GM12878 (cell line): ENCODE measurements around the gene LTC4S. TPM values are rescaled to one million over a fixed set of nuclear protein-coding genes. Genes with fewer than 3 reads are reported as not detected.

ENCODE experiments used
- ATAC-seq: fragments of 200-7000 bp; cut with Tn5 transposase; 3 replicates; pipeline ENCODE4 v1.9.1; 2020; ENCODE audit warnings: mild to moderate bottlenecking, moderate library complexity
- BruUV-seq: library from RNA; stranded (reverse); fragments of 400-500 nt; replicated peaks from 2 replicates; lab custom pipeline; 2021; lab: Mats Ljungman, UMichigan
- CTCF ChIA-PET: fragments of 300-600 bp; sonication (Branson Sonifier 250); formaldehyde crosslinking; extraction: SDS; loops from one replicate; lab custom pipeline; 2021; ENCODE audit warnings: inconsistent platforms; lab: Yijun Ruan, JAX
- POLR2A ChIA-PET: fragments of 350-600 bp; formaldehyde crosslinking; extraction: SDS; loops from one replicate; lab custom pipeline; 2021; ENCODE audit warnings: inconsistent platforms; lab: Charles Lee
- RAD21 ChIA-PET: fragments of 300-600 bp; sonication (Branson Sonifier 250); formaldehyde crosslinking; loops from one replicate; lab custom pipeline; 2023; ENCODE audit warnings: antibody characterized with exemption; ENCODE audit not compliant: unreplicated experiment; lab: Charles Lee
- SMC1A ChIA-PET: fragments of 300-600 bp; sonication (Branson Sonifier 250); formaldehyde crosslinking; loops from one replicate; lab custom pipeline; 2023; ENCODE audit not compliant: unreplicated experiment, uncharacterized antibody; lab: Charles Lee
- DNase-seq: peaks from one replicate; pipeline ENCODE4 v3.0.0-alpha.2; 2011; ENCODE audit warnings: low read depth, low spot score
- FAIRE-seq: peaks from 3 replicates; lab custom pipeline; 2011; peaks lifted over from hg19 to GRCh38; lab: Jason Lieb, UNC
- H2AFZ ChIP-seq: 2 replicates; pipeline ENCODE4 v1.6.0; 2011; ENCODE audit warnings: low read depth, low read length, control low read depth; ENCODE audit not compliant: control insufficient read depth
- H3K27ac ChIP-seq: 2 replicates; pipeline ENCODE4 v1.5.1; 2011; ENCODE audit warnings: control low read depth; ENCODE audit not compliant: control insufficient read depth, insufficient read depth
- H3K27me3 ChIP-seq, 2 experiments: replicated peaks in 1 of 2; 2 replicates each; pipeline versions ENCODE4 v1.6.0 to v1.6.1; 2011; ENCODE audit warnings: low read length in 1 of 2; ENCODE audit not compliant: control insufficient read depth in 2 of 2, insufficient read depth in 2 of 2
- H3K36me3 ChIP-seq, 2 experiments: 2 replicates each; pipeline ENCODE4 v1.5.1; 2011; ENCODE audit warnings: low read length in 1 of 2; ENCODE audit not compliant: control insufficient read depth in 2 of 2, insufficient read depth in 2 of 2
- H3K4me1 ChIP-seq: 2 replicates; pipeline ENCODE4 v1.6.1; 2011; ENCODE audit warnings: mild to moderate bottlenecking, low read length, moderate library complexity, mixed read lengths; ENCODE audit not compliant: control insufficient read depth, insufficient read depth
- H3K4me2 ChIP-seq: 2 replicates; pipeline ENCODE4 v1.6.0; 2011; ENCODE audit warnings: control low read depth; ENCODE audit not compliant: control insufficient read depth, insufficient read depth
- H3K4me3 ChIP-seq: fragments of 200-600 bp; sonication (generic); 2 replicates; pipeline ENCODE4 v1.5.1; 2016
- H3K79me2 ChIP-seq: 2 replicates; pipeline ENCODE4 v1.6.0; 2011; ENCODE audit warnings: low read length; ENCODE audit not compliant: control insufficient read depth, insufficient read depth
- H3K9ac ChIP-seq: 2 replicates; pipeline ENCODE4 v1.8.0; 2011; ENCODE audit warnings: low read length, control low read depth, mixed read lengths; ENCODE audit not compliant: control insufficient read depth, insufficient read depth
- H3K9me3 ChIP-seq: replicated peaks from 3 replicates; pipeline ENCODE4 v1.5.1; 2011; ENCODE audit warnings: mild to moderate bottlenecking, low read length; ENCODE audit not compliant: control insufficient read depth, insufficient read depth
- H4K20me1 ChIP-seq: 2 replicates; pipeline ENCODE4 v1.6.0; 2011; ENCODE audit not compliant: control insufficient read depth, insufficient read depth
- BHLHE40 ChIP-seq, 2 experiments: fragments of 450-650 bp in 1 of 2; IDR thresholded peaks; 2 replicates each; pipeline ENCODE4 v1.6.1; 2011 to 2017; ENCODE audit warnings: low read depth in 2 of 2, borderline replicate concordance in 1 of 2, improper control_type of control experiment in 1 of 2, low read length in 1 of 2, mild to moderate bottlenecking in 1 of 2
- GATAD2B ChIP-seq: fragments of 450-650 bp; conservative IDR thresholded peaks from 2 replicates; pipeline ENCODE4 v1.6.1; 2017; ENCODE audit warnings: low read depth, mild to moderate bottlenecking, moderate library complexity
- HDAC6 ChIP-seq: fragments of 200-600 bp; sonication (generic); IDR thresholded peaks from one replicate; pipeline ENCODE4 v1.8.0; 2017; ENCODE audit warnings: antibody characterized with exemption; ENCODE audit not compliant: unreplicated experiment
- POLR2AphosphoS5 ChIP-seq: IDR thresholded peaks from 2 replicates; pipeline ENCODE4 v1.6.1; 2011; ENCODE audit warnings: mild to moderate bottlenecking, low read length, inconsistent platforms
- POU2F2 ChIP-seq: IDR thresholded peaks from 3 replicates; pipeline ENCODE4 v1.6.1; 2011; ENCODE audit warnings: low read depth, mild to moderate bottlenecking, low read length, borderline replicate concordance
- RBBP5 ChIP-seq: fragments of 200-600 bp; sonication (generic); conservative IDR thresholded peaks from 2 replicates; pipeline ENCODE4 v1.6.1; 2016
- SPI1 ChIP-seq: IDR thresholded peaks from 2 replicates; pipeline ENCODE4 v1.6.1; 2011; ENCODE audit warnings: low read depth, mild to moderate bottlenecking, low read length, moderate library complexity, borderline replicate concordance; ENCODE audit not compliant: insufficient read depth
- SREBF1 ChIP-seq: IDR thresholded peaks from 2 replicates; pipeline ENCODE4 v1.6.1; 2012; ENCODE audit warnings: mild to moderate bottlenecking, low read length
- TBL1XR1 ChIP-seq: IDR thresholded peaks from 2 replicates; pipeline ENCODE4 v1.6.1; 2012; ENCODE audit warnings: low read depth, low read length, improper control_type of control experiment
- WGBS: methylation state at CpG from one replicate; pipeline ENCODE4 v1.1.6; 2016; ENCODE audit warnings: low lambda C conversion rate; ENCODE audit not compliant: insufficient replicate concordance, insufficient coverage; ENCODE audit errors: missing lambda C conversion rate; 5-methylcytosine and 5-hydroxymethylcytosine counted together
- in situ Hi-C: fragments of 300-500 bp; cut with MboI; formaldehyde crosslinking; loops from 9 replicates; pipeline ENCODE4 v1.14.3; 2018; ENCODE audit warnings: mixed read lengths
- intact Hi-C: fragments of 100-400 bp; cut with micrococcal nuclease; formaldehyde crosslinking; loops from one replicate; pipeline ENCODE4 v1.14.2; 2022; ENCODE audit not compliant: unreplicated experiment
- polyA plus RNA-seq, 11 experiments: library from polyadenylated mRNA; depleted of rRNA in 4 of 11; unstranded in 6 of 11; stranded (reverse) in 5 of 11; fragments of >200 nt; fragmentation: Nextera tagmentation in 4 of 11; fragmentation: Illumina TruSeq in 1 of 11; extraction: Ambion mirVana in 4 of 11; extraction: Trizol in 1 of 11; gene quantifications; 1 replicate in 1 of 11; 2 replicates in 10 of 11; pipeline versions ENCODE4 v1.2.1 to v1.2.3, GENCODE V29; 2011 to 2016; ENCODE audit warnings: inconsistent platforms in 2 of 11, missing spikeins in 2 of 11, low read depth in 1 of 11
- total RNA-seq, 4 experiments: library from RNA; depleted of rRNA in 3 of 4; stranded (reverse); fragments of >200 nt in 3 of 4; fragmentation: Illumina TruSeq in 1 of 4; extraction: Trizol in 1 of 4; gene quantifications; 2 replicates each; pipeline versions ENCODE4 v1.2.1 to v1.2.3, GENCODE V29; 2013 to 2021
- TF ChIP-seq, protein P1 (sequence below): fragments of 150-350 bp; IDR thresholded peaks from 2 replicates; pipeline ENCODE4 v1.6.1; 2014; ENCODE audit warnings: mild to moderate bottlenecking, low read depth, low read length
- TF ChIP-seq, protein P2 (sequence below): IDR thresholded peaks from 2 replicates; pipeline ENCODE4 v1.6.1; 2011; ENCODE audit warnings: borderline replicate concordance, low read depth, mild to moderate bottlenecking, moderate library complexity, low read length; ENCODE audit not compliant: insufficient read depth, poor library complexity, severe bottlenecking

The LTC4S gene
- total and polyA plus RNA-seq, 10 of the 15 experiments (the other 5 are each of a cell fraction or from before 2014, with no cell fraction given), result 0.78 to 3.6 (median 1.8) TPM; not detected in 5

DNA sequence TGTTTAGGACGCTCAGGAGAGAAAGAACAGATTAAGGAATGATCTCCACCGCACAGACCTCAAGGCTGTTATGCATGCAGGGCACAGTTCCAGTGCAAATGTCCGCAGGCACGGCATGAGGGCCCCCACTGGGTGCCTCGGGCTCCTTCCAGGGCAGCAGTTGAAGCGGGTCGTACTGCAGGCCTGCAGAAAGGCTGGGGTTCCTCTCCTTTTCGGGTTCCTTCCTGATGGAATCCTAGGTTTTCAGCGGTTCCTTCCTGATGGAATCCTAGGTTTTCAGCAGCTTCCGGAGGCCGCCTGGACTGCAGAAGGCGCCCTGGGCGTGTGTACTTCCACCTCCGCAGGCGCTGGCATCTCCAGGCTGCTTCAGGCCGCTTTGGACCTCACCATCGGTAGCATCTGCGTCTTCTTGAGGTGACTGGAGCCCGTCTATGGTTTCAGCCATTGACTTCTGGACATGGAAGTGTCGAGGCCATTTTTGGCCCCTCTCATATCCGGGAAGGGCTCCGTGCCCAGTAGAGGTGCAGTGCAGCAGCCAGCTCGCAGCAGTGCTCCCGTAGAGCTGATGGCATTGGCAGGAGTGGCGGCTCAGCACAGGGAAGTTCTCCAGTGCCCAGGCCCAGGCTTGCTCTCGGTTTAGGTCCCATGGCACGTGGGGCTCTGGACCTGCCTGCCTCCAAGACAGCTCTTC lies 18.5 kb downstream of the LTC4S start:
- RAD21 ChIA-PET, result interaction anchor here (1.5 kb wide), 1 partner anchor 8 kb away, joined by 4 read pairs; the partner anchor contains the start of gene SQSTM1
- H3K9ac ChIP-seq, result no peak overlapping the region
- TF ChIP-seq POLR2AphosphoS5, result no peak
- no peak for TF ChIP-seq GATAD2B
- no peak for TF ChIP-seq SPI1
- no peak for TF ChIP-seq HDAC6
- TF ChIP-seq SREBF1, result no peak
- no peak for TF ChIP-seq TBL1XR1
- no peak for TF ChIP-seq POU2F2
- TF ChIP-seq RBBP5, result no peak
- TF ChIP-seq, protein P1, sequence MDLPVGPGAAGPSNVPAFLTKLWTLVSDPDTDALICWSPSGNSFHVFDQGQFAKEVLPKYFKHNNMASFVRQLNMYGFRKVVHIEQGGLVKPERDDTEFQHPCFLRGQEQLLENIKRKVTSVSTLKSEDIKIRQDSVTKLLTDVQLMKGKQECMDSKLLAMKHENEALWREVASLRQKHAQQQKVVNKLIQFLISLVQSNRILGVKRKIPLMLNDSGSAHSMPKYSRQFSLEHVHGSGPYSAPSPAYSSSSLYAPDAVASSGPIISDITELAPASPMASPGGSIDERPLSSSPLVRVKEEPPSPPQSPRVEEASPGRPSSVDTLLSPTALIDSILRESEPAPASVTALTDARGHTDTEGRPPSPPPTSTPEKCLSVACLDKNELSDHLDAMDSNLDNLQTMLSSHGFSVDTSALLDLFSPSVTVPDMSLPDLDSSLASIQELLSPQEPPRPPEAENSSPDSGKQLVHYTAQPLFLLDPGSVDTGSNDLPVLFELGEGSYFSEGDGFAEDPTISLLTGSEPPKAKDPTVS, result no peak
- TF ChIP-seq BHLHE40 (IDR thresholded peaks at IDR 0.05; ENCODE audit: borderline replicate concordance in 1 of 2, low read depth in 2 of 2, low read length in 1 of 2), result no peak
- TF ChIP-seq, protein P2, sequence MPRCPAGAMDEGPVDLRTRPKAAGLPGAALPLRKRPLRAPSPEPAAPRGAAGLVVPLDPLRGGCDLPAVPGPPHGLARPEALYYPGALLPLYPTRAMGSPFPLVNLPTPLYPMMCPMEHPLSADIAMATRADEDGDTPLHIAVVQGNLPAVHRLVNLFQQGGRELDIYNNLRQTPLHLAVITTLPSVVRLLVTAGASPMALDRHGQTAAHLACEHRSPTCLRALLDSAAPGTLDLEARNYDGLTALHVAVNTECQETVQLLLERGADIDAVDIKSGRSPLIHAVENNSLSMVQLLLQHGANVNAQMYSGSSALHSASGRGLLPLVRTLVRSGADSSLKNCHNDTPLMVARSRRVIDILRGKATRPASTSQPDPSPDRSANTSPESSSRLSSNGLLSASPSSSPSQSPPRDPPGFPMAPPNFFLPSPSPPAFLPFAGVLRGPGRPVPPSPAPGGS, result no peak

More for the DNA sequence above, 18.5 kb downstream of the LTC4S start:
- DNase-seq, result no peak
- Histone ChIP-seq H3K27ac (no peak overlapping the region), H3K79me2 (peaks cover under 1% of the 10 kb centered on the region), H3K27me3 (no peaks in the 10 kb centered on the region), H3K9me3 (no peaks in the 10 kb centered on the region), H2AFZ (no peak overlapping the region), H3K36me3 (no peaks in the 10 kb centered on the region; a peak in 1 of 4 replicates), H3K4me2 (no peak overlapping the region), H3K4me3 (no peak overlapping the region), H3K4me1 (peaks cover 5% of the 10 kb centered on the region), H4K20me1 (no peaks in the 10 kb centered on the region)
- no peak for FAIRE-seq
- ChIA-PET POLR2A (interaction anchor here (0.7 kb wide), 1 partner anchor 54 kb away, joined by 3 read pairs; no protein-coding TSS in a partner anchor), SMC1A (no interaction called here), CTCF (interaction anchor here (1.7 kb wide), 1 partner anchor 10 kb away, joined by 4 read pairs; no protein-coding TSS in a partner anchor)
- BruUV-seq, result no TSS peak
- in situ Hi-C loops, result loop anchor here (10.0 to 25.0 kb wide), 2 partner anchors 1000 to 1687 kb away; partner anchors contain the start of gene MGAT1
- WGBS, result 94% methylated on average over 26 of the region's 27 CpGs
- ATAC-seq, result no peak
- intact Hi-C loops, result no loop called here
